GM19395 (cell line): Measurements from ENCODE around the gene NRL.
A peak's percentile ranks its signal among the peaks of the same experiment; 100 is the strongest.

Experiments used
- ATAC-seq: cut with Tn5 transposase; IDR thresholded peaks from one replicate; pipeline ENCODE4 v1.9.1; 2021; ENCODE audit warnings: mild to moderate bottlenecking, moderate library complexity; ENCODE audit not compliant: unreplicated experiment

NRL gene

DNA sequence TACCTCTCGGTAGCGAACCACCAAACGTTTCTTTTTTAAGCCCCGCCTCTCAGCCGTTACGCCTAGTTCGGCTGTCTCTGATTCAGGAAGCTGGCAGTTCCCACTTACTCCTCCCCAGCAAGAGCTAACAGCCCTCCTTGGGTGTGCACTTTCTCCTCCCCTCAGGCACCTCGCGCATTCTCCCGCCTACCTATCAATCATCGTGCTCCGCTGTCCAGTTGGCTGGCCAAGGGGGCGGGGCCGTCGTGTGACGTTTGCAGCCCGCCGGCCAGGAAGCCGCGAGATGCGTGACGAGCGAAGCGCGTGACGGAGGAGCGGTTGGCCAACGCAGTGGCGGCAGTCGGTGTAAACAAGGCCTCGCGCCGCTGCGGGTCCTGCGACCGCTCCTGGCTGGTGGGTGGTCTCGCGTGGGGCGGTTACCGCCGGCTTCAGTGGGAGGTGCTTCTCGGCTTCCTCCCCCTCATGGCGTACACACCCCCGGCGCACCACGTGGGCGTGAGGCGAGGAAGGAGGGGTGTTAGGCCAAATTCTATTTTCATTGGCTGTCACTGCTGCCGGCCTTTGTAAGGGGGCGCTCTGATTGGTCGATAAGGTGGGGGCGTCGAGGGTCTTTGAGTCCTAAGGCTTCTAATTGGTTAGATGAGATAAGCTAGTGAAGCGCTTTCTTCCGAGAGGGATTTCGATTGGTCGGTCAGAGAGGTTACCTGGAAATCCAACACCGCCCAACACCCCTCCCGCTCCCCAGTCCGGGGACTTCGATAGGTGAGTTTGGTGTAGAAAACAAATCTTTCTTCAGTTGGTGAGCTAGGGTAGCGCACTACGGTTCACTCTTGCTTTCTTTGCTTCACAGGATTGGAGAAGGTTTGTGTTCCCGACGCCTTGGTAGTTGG is at the start of gene NRL, which contains the start of gene DCAF11:
Gene NRL, minus strand, starts transcription at position 418 of the 890 bp plus-strand sequence. CDS start 32,101 bp downstream, outside the sequence.
Gene DCAF11, plus strand, starts transcription at position 246 of the 890 bp plus-strand sequence. CDS start 818 bp downstream, outside the sequence.
- ATAC-seq: peak; percentile 89

DNA sequence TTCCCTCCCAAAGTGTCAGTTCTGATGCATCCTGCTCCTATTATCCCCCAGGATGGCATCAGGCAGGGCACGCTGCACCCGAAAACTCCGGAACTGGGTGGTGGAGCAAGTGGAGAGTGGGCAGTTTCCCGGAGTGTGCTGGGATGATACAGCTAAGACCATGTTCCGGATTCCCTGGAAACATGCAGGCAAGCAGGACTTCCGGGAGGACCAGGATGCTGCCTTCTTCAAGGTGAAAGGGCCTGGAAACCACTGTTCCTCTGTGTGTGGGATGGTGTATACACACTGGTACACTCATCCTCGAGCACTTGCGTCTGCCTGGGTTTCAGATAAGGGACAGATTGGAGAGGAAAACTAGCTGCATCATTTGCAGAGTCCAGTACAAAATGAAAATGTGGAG is 47.3 kb upstream of the NRL start:
- ATAC-seq: no peak

- peak; percentile 86 for ATAC-seq
Measured at GRCh38 chr14:24160850-24161804, 46.4 kb upstream of the NRL start, which contains the start of gene IRF9. Gene IRF9, plus strand, starts transcription at chr14:24161265. Its CDS starts 880 bp downstream, at chr14:24162145.

GRCh38 chr14:24160499-24160849 is 45.7 kb upstream of the NRL start:
- peak; percentile 6 for ATAC-seq

GRCh38 chr14:24159777-24160498 is 45.2 kb upstream of the NRL start:
- no peak for ATAC-seq

DNA sequence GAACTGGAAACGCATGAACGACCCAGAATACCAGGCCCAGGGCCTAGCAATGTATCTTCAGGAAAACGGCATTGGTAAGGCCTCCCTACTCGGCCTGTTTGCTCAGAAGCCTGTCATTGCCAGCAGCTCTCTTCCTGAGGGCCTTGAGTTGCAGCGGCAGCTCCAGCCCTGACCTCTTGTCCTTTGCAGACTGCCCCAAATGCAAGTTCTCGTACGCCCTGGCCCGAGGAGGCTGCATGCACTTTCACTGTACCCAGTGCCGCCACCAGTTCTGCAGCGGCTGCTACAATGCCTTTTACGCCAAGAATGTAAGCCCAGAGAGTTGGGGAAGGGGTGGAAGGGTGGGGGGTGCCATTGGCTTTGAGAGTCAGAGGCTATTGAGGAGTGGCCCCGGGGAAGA is 42.6 kb upstream of the NRL start:
- ATAC-seq: no peak

DNA sequence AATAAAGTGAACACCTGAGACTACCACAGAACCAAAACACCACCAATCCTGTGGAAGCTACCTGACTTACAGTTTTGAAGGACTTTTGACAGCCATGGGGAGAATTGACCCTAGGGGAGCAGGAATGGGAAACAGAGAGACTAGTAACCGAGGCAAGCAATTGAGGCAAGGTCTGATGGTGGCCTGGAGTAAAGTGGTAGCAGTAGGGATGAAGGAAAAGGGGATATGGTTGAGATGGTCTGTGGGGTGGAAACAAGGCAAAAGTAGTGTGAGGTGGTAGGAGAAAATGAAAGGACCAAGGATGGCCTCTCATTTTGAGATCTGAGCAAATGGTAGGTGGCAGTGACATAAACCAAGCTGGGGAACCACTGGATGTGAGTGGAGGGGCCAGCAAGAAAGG is 42.1 kb upstream of the NRL start:
- ATAC-seq: no peak

DNA sequence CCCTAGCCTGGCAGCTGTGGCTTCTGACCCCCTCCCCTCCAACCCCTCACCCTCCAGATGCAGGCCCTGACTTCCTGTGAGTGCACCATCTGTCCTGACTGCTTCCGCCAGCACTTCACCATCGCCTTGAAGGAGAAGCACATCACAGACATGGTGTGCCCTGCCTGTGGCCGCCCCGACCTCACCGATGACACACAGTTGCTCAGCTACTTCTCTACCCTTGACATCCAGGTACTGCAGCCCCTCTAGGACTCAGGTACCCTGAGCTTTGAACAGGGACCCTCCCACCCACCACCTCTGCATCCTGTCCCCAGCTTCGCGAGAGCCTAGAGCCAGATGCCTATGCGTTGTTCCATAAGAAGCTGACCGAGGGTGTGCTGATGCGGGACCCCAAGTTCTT is 40.4 kb upstream of the NRL start:
- no peak for ATAC-seq

GRCh38 chr14:24151404-24152080 is 36.8 kb upstream of the NRL start:
- no peak for ATAC-seq

GRCh38 chr14:24150993-24151392 is 36.2 kb upstream of the NRL start:
- no peak for ATAC-seq

GRCh38 chr14:24150567-24150966 is 35.8 kb upstream of the NRL start:
- no peak for ATAC-seq

- ATAC-seq: no peak
Measured at GRCh38 chr14:24150061-24150460, 35.3 kb upstream of the NRL start.

- ATAC-seq: no peak
Measured at GRCh38 chr14:24149302-24149969, 34.7 kb upstream of the NRL start.

- ATAC-seq: no peak
Measured at GRCh38 chr14:24147761-24148428, 33.1 kb upstream of the NRL start.

DNA sequence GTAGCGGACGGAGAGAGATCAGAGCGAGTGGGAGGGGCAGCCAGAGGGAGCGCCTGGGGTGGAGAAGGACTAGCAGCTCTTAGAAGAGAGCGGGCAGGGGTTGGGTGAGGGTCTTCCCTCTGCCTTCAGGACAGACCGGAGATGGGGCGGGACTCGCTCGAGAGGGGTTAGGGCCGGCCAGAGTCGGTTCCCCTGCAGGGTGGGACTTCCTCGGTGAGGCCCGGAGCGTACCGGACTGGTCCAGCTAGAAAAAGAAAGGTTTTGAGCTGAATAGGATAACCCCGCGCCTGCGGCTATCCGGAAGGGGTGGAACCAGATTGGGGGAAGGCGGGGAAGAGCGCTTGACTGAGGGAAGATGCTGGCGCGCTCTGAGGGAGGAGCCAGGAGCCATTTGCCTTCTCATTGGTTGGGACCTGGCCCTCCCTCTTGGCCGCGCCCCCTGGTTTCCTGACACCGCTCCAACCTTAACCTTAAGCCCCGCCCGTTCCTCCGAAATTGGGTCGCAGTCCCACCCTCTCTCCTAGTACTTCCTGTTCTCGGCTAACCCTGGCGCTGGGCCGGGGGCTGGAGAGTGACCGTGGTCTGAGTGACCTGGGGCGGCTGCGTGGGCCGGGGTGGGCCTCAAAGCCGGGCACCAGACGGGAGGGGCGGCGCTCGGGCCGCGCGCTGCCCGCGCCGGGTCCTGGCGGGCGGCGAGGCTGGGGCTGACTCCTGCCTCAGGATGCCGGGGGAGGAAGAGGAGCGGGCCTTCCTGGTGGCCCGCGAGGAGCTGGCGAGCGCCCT is 32.4 kb upstream of the NRL start, which contains the start of gene RNF31:
Gene RNF31, plus strand, starts transcription at position 521 of the 783 bp plus-strand sequence. Its CDS starts 201 bp downstream, at position 722.
- ATAC-seq: peak; percentile 85

DNA sequence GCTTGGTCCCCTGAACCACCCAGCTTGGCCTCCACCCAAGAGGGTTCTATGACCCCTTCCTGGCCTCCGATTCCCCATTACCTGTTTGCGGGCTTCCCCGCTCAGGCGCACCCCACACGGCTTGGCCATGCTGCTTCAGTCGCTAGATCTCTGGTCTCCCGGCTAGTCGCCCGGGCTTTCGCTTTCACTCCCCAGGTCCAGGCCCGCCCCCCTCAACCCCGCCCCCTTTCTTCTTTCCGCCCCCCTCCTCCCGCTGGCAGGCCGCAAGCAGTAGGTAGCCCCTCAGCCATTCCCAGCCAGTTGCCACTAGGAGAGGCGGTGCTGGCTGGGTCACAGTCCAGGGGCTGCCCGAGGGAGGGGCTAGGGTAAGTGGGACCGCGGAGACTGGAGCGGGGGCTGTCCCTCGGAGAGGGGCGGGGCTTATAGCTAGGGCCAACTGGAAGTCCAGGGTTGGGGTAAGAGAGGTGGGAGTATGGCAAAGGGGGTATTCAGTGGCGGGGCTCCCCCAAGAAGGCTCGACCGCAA is 31.8 kb upstream of the NRL start, which contains the start of gene PSME2:
Gene PSME2, minus strand, starts transcription at position 158 of the 525 bp plus-strand sequence. Its CDS starts 29 bp downstream, at position 129.
- ATAC-seq: peak; percentile 59

DNA sequence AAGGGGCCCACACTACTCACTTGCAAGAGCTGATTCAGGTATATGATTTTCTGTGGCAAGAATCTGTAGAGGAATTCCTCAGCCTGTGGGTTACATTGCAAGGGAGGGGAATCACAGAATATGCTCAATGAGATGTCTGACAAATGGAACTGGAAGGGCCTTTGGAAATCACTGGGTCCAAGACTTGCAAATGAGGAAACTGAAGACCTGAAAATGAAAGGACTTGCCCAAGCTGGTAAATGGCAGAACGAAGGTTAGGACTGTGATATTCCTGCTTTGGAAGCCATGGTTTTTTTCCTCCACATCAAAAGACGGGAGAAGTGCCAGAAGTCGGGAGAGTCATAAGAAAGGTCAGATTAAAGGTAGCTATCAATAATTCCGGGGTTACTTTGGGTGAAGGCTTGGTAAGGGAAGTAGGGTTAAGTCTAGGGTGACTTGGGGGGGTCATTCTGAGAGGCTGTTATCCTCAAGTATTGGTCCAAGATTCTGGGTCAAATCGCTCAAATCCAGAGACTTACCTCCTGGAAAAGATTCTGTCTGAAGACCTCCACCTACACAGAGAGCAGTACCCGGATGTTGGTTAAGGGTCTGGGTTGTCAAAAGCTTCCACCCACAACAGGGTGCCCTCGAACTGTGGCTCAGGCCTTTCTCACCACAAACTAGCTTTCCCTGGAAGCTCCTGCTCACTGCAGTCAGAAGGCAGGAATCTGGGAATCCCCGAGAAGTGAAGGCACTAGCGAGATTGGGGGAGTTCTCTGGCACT is 31.1 kb upstream of the NRL start:
- no peak for ATAC-seq
